ENCODE measurements around the gene ZNF324.

ZNF324 gene

DNA sequence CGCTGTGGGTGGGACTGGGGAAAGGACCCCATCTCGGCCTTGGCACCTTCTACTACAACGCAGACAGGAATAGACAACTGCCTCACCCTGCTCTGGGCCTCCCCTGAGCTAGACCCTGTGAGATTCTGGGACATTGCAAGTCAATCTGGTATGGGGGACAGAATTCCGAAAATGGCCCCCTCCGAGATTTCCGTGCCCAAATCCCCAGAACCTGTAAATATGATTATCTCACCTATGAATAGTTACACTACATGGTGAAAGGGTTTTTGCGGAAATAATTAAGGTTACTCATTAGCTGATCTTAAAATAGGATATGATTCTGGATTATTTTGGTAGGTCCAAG, 53.3 kb downstream of the ZNF324 start:
- Mint-ChIP-seq H3K4me1 (ENCODE audit: low read depth) (peaks cover 42% of the 10 kb centered on the region), H3K27me3 (no peaks in the 10 kb centered on the region), H3K27ac (peak overlapping the region; percentile 99), H3K4me3 (peak overlapping the region; percentile 97), H3K9me3 (no peaks in the 10 kb centered on the region), H3K36me3 (ENCODE audit: low read depth) (peaks cover 22% of the 10 kb centered on the region)

DNA sequence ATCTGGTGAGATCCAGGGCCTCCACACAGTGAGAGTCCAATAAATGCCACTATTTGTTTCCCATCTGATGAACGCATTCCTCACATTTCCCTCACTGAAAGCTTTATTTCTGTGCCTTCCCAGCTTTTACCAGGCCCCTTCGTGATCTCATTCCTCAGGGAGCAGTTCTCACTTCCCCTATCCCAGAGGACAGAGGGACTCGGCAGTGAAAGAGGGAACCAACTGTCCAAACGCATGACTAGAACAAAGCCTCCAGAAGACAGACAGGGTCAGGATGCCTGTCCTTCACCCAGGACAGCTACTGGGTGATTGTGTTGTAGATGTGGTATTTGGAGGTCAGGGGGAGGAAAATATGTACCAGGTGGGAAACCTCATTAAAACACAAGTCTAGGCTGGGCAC, 54.8 kb downstream of the ZNF324 start:
- no peak overlapping the region for H3K4me3 Mint-ChIP-seq
- peaks cover 11% of the 10 kb centered on the region for H3K36me3 Mint-ChIP-seq (ENCODE audit: low read depth)
- no peaks in the 10 kb centered on the region for H3K9me3 Mint-ChIP-seq

GRCh38 chr19:58522709-58523108, 55.8 kb downstream of the ZNF324 start:
- Mint-ChIP-seq H3K27ac (no peak overlapping the region), H3K36me3 (ENCODE audit: low read depth) (peaks cover 9% of the 10 kb centered on the region), H3K27me3 (no peaks in the 10 kb centered on the region), H3K4me3 (no peak overlapping the region), H3K9me3 (no peaks in the 10 kb centered on the region), H3K4me1 (ENCODE audit: low read depth) (peaks cover 30% of the 10 kb centered on the region)

More for the DNA sequence above, 54.8 kb downstream of the ZNF324 start:
- Mint-ChIP-seq H3K27ac (peak overlapping the region; percentile 6), H3K4me1 (ENCODE audit: low read depth) (peaks cover 32% of the 10 kb centered on the region), H3K27me3 (no peaks in the 10 kb centered on the region)
